ENCODE data around the gene GIT2. TPM values are rescaled to one million over a fixed set of nuclear protein-coding genes. Genes with fewer than 3 reads are reported as not detected.

GIT2 gene
- total RNA-seq, 1 donor from 2014 or later: 42.6 TPM

DNA sequence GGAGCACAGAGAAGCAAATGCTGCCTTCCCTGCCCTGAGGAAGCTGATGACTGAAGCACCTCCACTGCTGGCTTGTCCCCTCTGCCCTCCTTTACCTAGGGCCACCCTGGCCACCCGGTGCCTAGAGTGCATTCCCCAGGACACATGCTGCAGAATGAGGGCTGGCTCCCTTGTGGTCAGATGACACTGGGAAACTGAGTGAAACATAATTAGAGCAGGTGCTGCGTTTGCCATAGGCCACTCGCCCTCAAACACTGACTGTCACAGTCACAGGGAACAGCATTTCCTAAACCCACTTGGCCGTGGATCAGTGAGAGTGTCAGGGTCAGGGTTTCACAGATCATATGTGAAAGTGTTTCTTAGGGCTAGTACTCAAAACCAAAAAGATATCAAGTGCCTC, 80.1 kb downstream of the GIT2 start:
- no peak overlapping the region for H3K27ac Mint-ChIP-seq
- H3K36me3 Mint-ChIP-seq: peaks cover 34% of the 10 kb centered on the region
- H3K4me3 Mint-ChIP-seq: no peak overlapping the region
- H3K27me3 Mint-ChIP-seq (ENCODE audit: low read depth): no peaks in the 10 kb centered on the region
- TF ChIP-seq, protein P1, sequence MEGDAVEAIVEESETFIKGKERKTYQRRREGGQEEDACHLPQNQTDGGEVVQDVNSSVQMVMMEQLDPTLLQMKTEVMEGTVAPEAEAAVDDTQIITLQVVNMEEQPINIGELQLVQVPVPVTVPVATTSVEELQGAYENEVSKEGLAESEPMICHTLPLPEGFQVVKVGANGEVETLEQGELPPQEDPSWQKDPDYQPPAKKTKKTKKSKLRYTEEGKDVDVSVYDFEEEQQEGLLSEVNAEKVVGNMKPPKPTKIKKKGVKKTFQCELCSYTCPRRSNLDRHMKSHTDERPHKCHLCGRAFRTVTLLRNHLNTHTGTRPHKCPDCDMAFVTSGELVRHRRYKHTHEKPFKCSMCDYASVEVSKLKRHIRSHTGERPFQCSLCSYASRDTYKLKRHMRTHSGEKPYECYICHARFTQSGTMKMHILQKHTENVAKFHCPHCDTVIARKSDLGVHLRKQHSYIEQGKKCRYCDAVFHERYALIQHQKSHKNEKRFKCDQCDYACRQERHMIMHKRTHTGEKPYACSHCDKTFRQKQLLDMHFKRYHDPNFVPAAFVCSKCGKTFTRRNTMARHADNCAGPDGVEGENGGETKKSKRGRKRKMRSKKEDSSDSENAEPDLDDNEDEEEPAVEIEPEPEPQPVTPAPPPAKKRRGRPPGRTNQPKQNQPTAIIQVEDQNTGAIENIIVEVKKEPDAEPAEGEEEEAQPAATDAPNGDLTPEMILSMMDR (IDR thresholded peaks at IDR 0.05; ENCODE audit: unreplicated experiment): no peak
- no peak for DNase-seq (ENCODE audit: low spot score in 2 of 2, unreplicated experiment in 2 of 2)
- no peaks in the 10 kb centered on the region for H3K4me1 Mint-ChIP-seq
- H3K9me3 Mint-ChIP-seq: no peaks in the 10 kb centered on the region

DNA sequence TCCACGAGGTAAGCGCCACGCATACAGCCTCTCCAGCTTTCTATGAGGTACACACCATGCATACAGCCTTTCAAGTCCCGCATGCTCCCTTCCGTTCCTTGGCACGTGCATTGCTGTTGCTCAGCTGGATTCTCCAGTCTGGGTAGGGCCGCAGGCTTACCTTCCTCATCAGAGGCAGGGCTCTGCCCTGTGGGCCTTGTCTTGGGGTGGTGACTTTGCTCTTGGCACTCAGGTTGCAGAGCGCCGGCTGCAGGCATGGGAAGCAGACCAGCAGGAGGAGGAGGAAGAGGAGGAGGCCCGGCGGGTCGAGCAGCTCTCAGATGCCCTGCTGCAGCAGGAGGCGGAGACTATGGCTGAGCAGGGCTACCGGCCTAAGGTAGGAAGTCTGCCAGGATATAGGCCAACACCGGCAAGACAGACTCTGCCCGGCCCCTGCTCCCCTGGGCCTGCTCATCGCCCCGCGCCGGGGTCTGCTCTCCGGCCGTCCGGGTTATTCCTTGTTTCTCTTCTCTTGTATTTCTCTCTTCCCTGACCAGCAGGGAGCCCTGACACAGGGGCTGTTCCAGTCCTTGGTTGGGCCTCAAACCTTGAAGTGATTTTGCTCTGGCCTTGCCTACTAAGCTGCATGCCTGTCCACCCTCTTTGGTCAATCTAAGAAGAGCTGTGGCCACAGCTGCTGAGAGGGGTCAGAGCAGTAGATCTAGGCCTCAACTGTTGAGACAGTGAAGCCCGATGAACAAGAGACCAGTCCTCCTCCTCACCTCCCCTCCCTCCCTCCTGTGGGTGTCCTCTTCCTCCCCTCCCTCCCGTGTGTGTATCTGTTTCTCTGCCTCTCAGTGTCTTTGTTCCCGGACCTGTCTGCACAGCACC, 80.8 kb downstream of the GIT2 start:
- Mint-ChIP-seq H3K36me3 (peaks cover 40% of the 10 kb centered on the region), H3K9me3 (no peaks in the 10 kb centered on the region), H3K4me1 (no peaks in the 10 kb centered on the region), H3K4me3 (no peak overlapping the region), H3K27ac (no peak overlapping the region), H3K27me3 (ENCODE audit: low read depth) (no peaks in the 10 kb centered on the region)
- TF ChIP-seq, protein P1 (IDR thresholded peaks at IDR 0.05; ENCODE audit: unreplicated experiment): no peak
- no peak for DNase-seq (ENCODE audit: low spot score in 2 of 2, unreplicated experiment in 2 of 2)

DNA sequence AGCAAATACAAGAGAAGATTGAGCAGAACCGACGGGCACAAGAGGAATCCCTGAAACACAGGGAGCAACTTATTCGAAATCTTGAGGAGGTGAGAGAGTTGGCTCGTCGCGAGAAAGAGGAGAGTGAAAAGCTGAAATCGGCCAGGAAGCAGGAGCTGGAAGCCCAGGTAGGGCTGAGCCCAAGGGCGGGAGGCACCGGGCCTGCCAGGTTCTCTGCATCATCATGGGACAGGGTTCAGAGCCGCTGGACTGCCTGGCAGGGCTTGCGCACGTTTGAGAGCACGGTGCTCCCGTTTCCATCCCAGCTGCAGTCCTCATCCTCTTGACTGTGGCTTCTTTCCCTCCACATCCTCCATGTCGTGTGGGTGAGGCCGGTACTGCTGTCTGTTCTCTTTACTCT, 81.7 kb downstream of the GIT2 start:
- Mint-ChIP-seq H3K9me3 (no peaks in the 10 kb centered on the region), H3K4me1 (no peaks in the 10 kb centered on the region), H3K36me3 (peaks cover 36% of the 10 kb centered on the region), H3K27ac (no peak overlapping the region), H3K4me3 (no peak overlapping the region), H3K27me3 (ENCODE audit: low read depth) (no peaks in the 10 kb centered on the region)
- DNase-seq (ENCODE audit: low spot score in 2 of 2, unreplicated experiment in 2 of 2): no peak
- TF ChIP-seq, protein P1 (IDR thresholded peaks at IDR 0.05; ENCODE audit: unreplicated experiment): no peak

DNA sequence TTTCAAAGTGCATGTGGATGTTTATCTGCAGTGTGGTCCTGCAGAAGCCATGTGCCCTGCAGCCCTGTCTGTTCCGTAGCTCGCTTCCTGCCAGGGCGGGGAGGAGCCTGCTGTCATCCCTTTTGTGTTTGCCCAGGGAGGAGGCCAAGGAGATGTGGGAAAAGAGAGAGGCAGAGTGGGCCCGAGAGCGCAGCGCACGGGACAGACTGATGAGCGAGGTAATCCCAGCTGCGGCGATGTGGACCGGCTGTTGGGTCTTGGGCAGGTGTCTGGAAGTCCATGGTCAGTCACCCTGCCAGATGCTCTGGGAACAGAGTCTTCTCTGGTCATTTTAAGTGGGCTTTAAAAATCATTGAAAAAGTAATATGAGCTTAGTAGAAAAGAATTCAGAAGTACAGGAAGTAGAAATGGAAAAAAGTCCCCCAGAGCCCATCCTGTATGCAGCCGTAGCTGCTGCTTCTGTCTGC, 83.3 kb downstream of the GIT2 start:
- no peaks in the 10 kb centered on the region for H3K4me1 Mint-ChIP-seq
- H3K27ac Mint-ChIP-seq: no peak overlapping the region
- TF ChIP-seq, protein P1 (IDR thresholded peaks at IDR 0.05; ENCODE audit: unreplicated experiment): no peak
- H3K36me3 Mint-ChIP-seq: peaks cover 38% of the 10 kb centered on the region
- H3K27me3 Mint-ChIP-seq (ENCODE audit: low read depth): no peaks in the 10 kb centered on the region
- no peak for DNase-seq (ENCODE audit: low spot score in 2 of 2, unreplicated experiment in 2 of 2)
- H3K4me3 Mint-ChIP-seq: no peak overlapping the region
- no peaks in the 10 kb centered on the region for H3K9me3 Mint-ChIP-seq

DNA sequence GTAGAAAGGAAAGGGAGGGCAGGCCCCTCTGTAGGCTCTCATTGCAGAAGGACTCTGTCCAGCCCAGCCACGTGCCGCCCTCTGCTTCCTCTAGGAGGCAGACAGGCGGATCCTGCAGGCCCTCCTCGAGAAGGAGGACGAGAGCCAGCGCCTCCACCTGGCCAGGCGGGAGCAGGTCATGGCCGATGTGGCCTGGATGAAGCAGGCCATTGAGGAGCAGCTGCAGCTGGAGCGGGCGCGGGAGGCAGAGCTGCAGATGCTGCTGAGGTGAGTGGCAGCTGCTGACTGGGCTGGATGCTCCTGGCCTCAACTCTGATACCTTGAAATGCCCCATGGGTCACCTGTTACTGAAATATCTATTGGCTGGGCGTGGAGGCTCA, 85.2 kb downstream of the GIT2 start:
- no peaks in the 10 kb centered on the region for H3K27me3 Mint-ChIP-seq (ENCODE audit: low read depth)
- no peak for DNase-seq (ENCODE audit: low spot score in 2 of 2, unreplicated experiment in 2 of 2)
- H3K4me3 Mint-ChIP-seq: no peak overlapping the region
- TF ChIP-seq, protein P1 (IDR thresholded peaks at IDR 0.05; ENCODE audit: unreplicated experiment): no peak
- no peak overlapping the region for H3K27ac Mint-ChIP-seq
- peaks cover 37% of the 10 kb centered on the region for H3K36me3 Mint-ChIP-seq
- H3K4me1 Mint-ChIP-seq: no peaks in the 10 kb centered on the region
- no peaks in the 10 kb centered on the region for H3K9me3 Mint-ChIP-seq
